ENCODE measurements around the gene ABCC8.

ABCC8 gene

GRCh38 chr11:17462940-17463339, 13.7 kb downstream of the ABCC8 start:
- H3K27ac Mint-ChIP-seq, result no peak overlapping the region
- H3K4me1 Mint-ChIP-seq, result no peaks in the 10 kb centered on the region
- no peaks in the 10 kb centered on the region for H3K27me3 Mint-ChIP-seq
- H3K4me3 Mint-ChIP-seq, result no peak overlapping the region
- no peaks in the 10 kb centered on the region for H3K36me3 Mint-ChIP-seq
- H3K9me3 Mint-ChIP-seq, result no peaks in the 10 kb centered on the region

GRCh38 chr11:17460406-17460805, 16.2 kb downstream of the ABCC8 start:
- Mint-ChIP-seq H3K4me3 (no peak overlapping the region), H3K4me1 (no peaks in the 10 kb centered on the region), H3K27ac (no peak overlapping the region), H3K36me3 (no peaks in the 10 kb centered on the region), H3K9me3 (no peaks in the 10 kb centered on the region), H3K27me3 (no peaks in the 10 kb centered on the region)

- Mint-ChIP-seq H3K4me3 (no peak overlapping the region), H3K27ac (no peak overlapping the region), H3K4me1 (no peaks in the 10 kb centered on the region), H3K9me3 (no peaks in the 10 kb centered on the region), H3K36me3 (no peaks in the 10 kb centered on the region), H3K27me3 (no peaks in the 10 kb centered on the region)
Measured at GRCh38 chr11:17459236-17459896, 17.3 kb downstream of the ABCC8 start.

- no peaks in the 10 kb centered on the region for H3K4me1 Mint-ChIP-seq
Measured at GRCh38 chr11:17458268-17458667, 18.4 kb downstream of the ABCC8 start.

GRCh38 chr11:17457396-17458173, 19.1 kb downstream of the ABCC8 start:
- Mint-ChIP-seq H3K9me3 (no peaks in the 10 kb centered on the region), H3K4me3 (no peak overlapping the region), H3K27me3 (peaks cover 1% of the 10 kb centered on the region), H3K27ac (no peak overlapping the region), H3K36me3 (no peaks in the 10 kb centered on the region), H3K4me1 (no peaks in the 10 kb centered on the region)

More at GRCh38 chr11:17458268-17458667, 18.4 kb downstream of the ABCC8 start:
- Mint-ChIP-seq H3K27ac (no peak overlapping the region), H3K4me3 (no peak overlapping the region), H3K9me3 (no peaks in the 10 kb centered on the region), H3K36me3 (no peaks in the 10 kb centered on the region), H3K27me3 (no peaks in the 10 kb centered on the region)

- peaks cover 4% of the 10 kb centered on the region for H3K27me3 Mint-ChIP-seq
- H3K9me3 Mint-ChIP-seq, result no peaks in the 10 kb centered on the region
- no peaks in the 10 kb centered on the region for H3K4me1 Mint-ChIP-seq
- no peak overlapping the region for H3K27ac Mint-ChIP-seq
- no peak overlapping the region for H3K4me3 Mint-ChIP-seq
- no peaks in the 10 kb centered on the region for H3K36me3 Mint-ChIP-seq
Measured at GRCh38 chr11:17452668-17453067, 24.0 kb downstream of the ABCC8 start.

- no peak overlapping the region for H3K4me3 Mint-ChIP-seq
- H3K27ac Mint-ChIP-seq, result no peak overlapping the region
- no peaks in the 10 kb centered on the region for H3K4me1 Mint-ChIP-seq
- no peaks in the 10 kb centered on the region for H3K36me3 Mint-ChIP-seq
- no peaks in the 10 kb centered on the region for H3K9me3 Mint-ChIP-seq
- peaks cover 4% of the 10 kb centered on the region for H3K27me3 Mint-ChIP-seq
Measured at GRCh38 chr11:17449158-17449557, 27.5 kb downstream of the ABCC8 start.

GRCh38 chr11:17446482-17446881, 30.2 kb downstream of the ABCC8 start:
- Mint-ChIP-seq H3K9me3 (no peaks in the 10 kb centered on the region), H3K4me1 (no peaks in the 10 kb centered on the region), H3K36me3 (no peaks in the 10 kb centered on the region), H3K27ac (no peak overlapping the region), H3K4me3 (no peak overlapping the region), H3K27me3 (peaks cover under 1% of the 10 kb centered on the region)

- no peak overlapping the region for H3K27ac Mint-ChIP-seq
- no peak overlapping the region for H3K4me3 Mint-ChIP-seq
Measured at GRCh38 chr11:17445240-17445795, 31.3 kb downstream of the ABCC8 start.

GRCh38 chr11:17443926-17444690, 32.5 kb downstream of the ABCC8 start:
- Mint-ChIP-seq H3K36me3 (no peaks in the 10 kb centered on the region), H3K9me3 (no peaks in the 10 kb centered on the region), H3K27me3 (no peaks in the 10 kb centered on the region), H3K4me3 (no peak overlapping the region), H3K4me1 (peaks cover 7% of the 10 kb centered on the region), H3K27ac (no peak overlapping the region)

More at GRCh38 chr11:17445240-17445795, 31.3 kb downstream of the ABCC8 start:
- no peaks in the 10 kb centered on the region for H3K9me3 Mint-ChIP-seq
- H3K27me3 Mint-ChIP-seq, result no peaks in the 10 kb centered on the region
- no peaks in the 10 kb centered on the region for H3K4me1 Mint-ChIP-seq
- H3K36me3 Mint-ChIP-seq, result no peaks in the 10 kb centered on the region

GRCh38 chr11:17443423-17443822, 33.2 kb downstream of the ABCC8 start:
- Mint-ChIP-seq H3K36me3 (no peaks in the 10 kb centered on the region), H3K27me3 (no peaks in the 10 kb centered on the region), H3K4me1 (peaks cover 13% of the 10 kb centered on the region), H3K27ac (no peak overlapping the region), H3K4me3 (no peak overlapping the region), H3K9me3 (no peaks in the 10 kb centered on the region)

- Mint-ChIP-seq H3K27me3 (no peaks in the 10 kb centered on the region), H3K36me3 (no peaks in the 10 kb centered on the region), H3K4me1 (peaks cover 13% of the 10 kb centered on the region), H3K9me3 (no peaks in the 10 kb centered on the region), H3K4me3 (no peak overlapping the region), H3K27ac (no peak overlapping the region)
Measured at GRCh38 chr11:17443000-17443399, 33.6 kb downstream of the ABCC8 start.

GRCh38 chr11:17439316-17439782, 37.3 kb downstream of the ABCC8 start:
- H3K36me3 Mint-ChIP-seq, result no peaks in the 10 kb centered on the region
- no peaks in the 10 kb centered on the region for H3K9me3 Mint-ChIP-seq
- H3K4me1 Mint-ChIP-seq, result peaks cover 13% of the 10 kb centered on the region
- H3K27me3 Mint-ChIP-seq, result no peaks in the 10 kb centered on the region
- no peak overlapping the region for H3K27ac Mint-ChIP-seq
- H3K4me3 Mint-ChIP-seq, result no peak overlapping the region

- H3K36me3 Mint-ChIP-seq, result no peaks in the 10 kb centered on the region
- H3K27me3 Mint-ChIP-seq, result no peaks in the 10 kb centered on the region
- no peak overlapping the region for H3K4me3 Mint-ChIP-seq
- no peaks in the 10 kb centered on the region for H3K9me3 Mint-ChIP-seq
- H3K4me1 Mint-ChIP-seq, result peaks cover 13% of the 10 kb centered on the region
- no peak overlapping the region for H3K27ac Mint-ChIP-seq
Measured at GRCh38 chr11:17437366-17437765, 39.3 kb downstream of the ABCC8 start.

- Mint-ChIP-seq H3K4me3 (no peak overlapping the region), H3K9me3 (no peaks in the 10 kb centered on the region), H3K27me3 (no peaks in the 10 kb centered on the region), H3K36me3 (no peaks in the 10 kb centered on the region), H3K4me1 (peaks cover 5% of the 10 kb centered on the region), H3K27ac (no peak overlapping the region)
Measured at GRCh38 chr11:17434108-17434507, 42.5 kb downstream of the ABCC8 start.
